ENCODE data around the gene TSSK2.

TSSK2 gene

GRCh38 chr22:19173047-19174035 lies 42.2 kb downstream of the TSSK2 start:
- POLR2A ChIA-PET = interaction anchor here (0.8 to 1.7 kb wide), 3 partner anchors 9 to 267 kb away, joined by 3 to 6 read pairs (median 3); partner anchors contain the start of gene DGCR6
- DNase-seq (ENCODE audit: extremely low spot score) = no peak
- CTCF ChIA-PET = interaction anchor here (0.8 kb wide), 1 partner anchor 29 kb away, joined by 3 read pairs; the partner anchor contains the start of gene ESS2
- TF ChIP-seq TARDBP (IDR thresholded peaks at IDR 0.05) (no peak), LEF1 (IDR thresholded peaks at IDR 0.05; ENCODE audit: borderline replicate concordance) (no peak), ELF4 (IDR thresholded peaks at IDR 0.05) (0 out of 2 replicates have a peak, but pooled peaks have one; percentile 12)

GRCh38 chr22:19174106-19175025 lies 43.3 kb downstream of the TSSK2 start:
- DNase-seq (ENCODE audit: extremely low spot score) = no peak

GRCh38 chr22:19175026-19175601 lies 44.0 kb downstream of the TSSK2 start:
- ChIA-PET CTCF (no interaction called here), POLR2A (interaction anchor here (1.7 to 2.0 kb wide), 2 partner anchors 116 to 269 kb away, joined by 5 to 6 read pairs; partner anchors contain the start of genes CLTCL1 and DGCR6)
- no peak for TF ChIP-seq TARDBP (IDR thresholded peaks at IDR 0.05)
- TF ChIP-seq ARNT (IDR thresholded peaks at IDR 0.05) = no peak
- peak; percentile 8; the same call in 1 of the 2 replicates for TF ChIP-seq ELF4 (IDR thresholded peaks at IDR 0.05)
- TF ChIP-seq NFRKB (IDR thresholded peaks at IDR 0.05) = no peak
- TF ChIP-seq SUZ12 (IDR thresholded peaks at IDR 0.05) = no peak
- no peak for TF ChIP-seq BHLHE40 (IDR thresholded peaks at IDR 0.05; ENCODE audit: borderline replicate concordance)
- TF ChIP-seq, protein P1, sequence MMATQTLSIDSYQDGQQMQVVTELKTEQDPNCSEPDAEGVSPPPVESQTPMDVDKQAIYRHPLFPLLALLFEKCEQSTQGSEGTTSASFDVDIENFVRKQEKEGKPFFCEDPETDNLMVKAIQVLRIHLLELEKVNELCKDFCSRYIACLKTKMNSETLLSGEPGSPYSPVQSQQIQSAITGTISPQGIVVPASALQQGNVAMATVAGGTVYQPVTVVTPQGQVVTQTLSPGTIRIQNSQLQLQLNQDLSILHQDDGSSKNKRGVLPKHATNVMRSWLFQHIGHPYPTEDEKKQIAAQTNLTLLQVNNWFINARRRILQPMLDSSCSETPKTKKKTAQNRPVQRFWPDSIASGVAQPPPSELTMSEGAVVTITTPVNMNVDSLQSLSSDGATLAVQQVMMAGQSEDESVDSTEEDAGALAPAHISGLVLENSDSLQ (IDR thresholded peaks at IDR 0.05) = no peak
- no peak for DNase-seq (ENCODE audit: extremely low spot score)

More at GRCh38 chr22:19174106-19175025, 43.3 kb downstream of the TSSK2 start:
- TF ChIP-seq ARNT (IDR thresholded peaks at IDR 0.05) (no peak), ELF4 (IDR thresholded peaks at IDR 0.05) (no peak), LEF1 (IDR thresholded peaks at IDR 0.05; ENCODE audit: borderline replicate concordance) (no peak), SUZ12 (IDR thresholded peaks at IDR 0.05) (no peak), CTBP1 (IDR thresholded peaks at IDR 0.05; ENCODE audit: borderline replicate concordance) (no peak), SP1 (IDR thresholded peaks at IDR 0.05) (no peak), HDGF (IDR thresholded peaks at IDR 0.05; ENCODE audit: borderline replicate concordance) (no peak), L3MBTL2 (conservative IDR thresholded peaks at IDR 0.05) (0 out of 2 replicates have a peak, but pooled peaks have one; percentile 14)
- ChIA-PET CTCF (no interaction called here), POLR2A (interaction anchor here (0.7 to 1.7 kb wide), 3 partner anchors 8 to 268 kb away, joined by 3 to 6 read pairs (median 3); partner anchors contain the start of genes DGCR2 and DGCR6)

DNA sequence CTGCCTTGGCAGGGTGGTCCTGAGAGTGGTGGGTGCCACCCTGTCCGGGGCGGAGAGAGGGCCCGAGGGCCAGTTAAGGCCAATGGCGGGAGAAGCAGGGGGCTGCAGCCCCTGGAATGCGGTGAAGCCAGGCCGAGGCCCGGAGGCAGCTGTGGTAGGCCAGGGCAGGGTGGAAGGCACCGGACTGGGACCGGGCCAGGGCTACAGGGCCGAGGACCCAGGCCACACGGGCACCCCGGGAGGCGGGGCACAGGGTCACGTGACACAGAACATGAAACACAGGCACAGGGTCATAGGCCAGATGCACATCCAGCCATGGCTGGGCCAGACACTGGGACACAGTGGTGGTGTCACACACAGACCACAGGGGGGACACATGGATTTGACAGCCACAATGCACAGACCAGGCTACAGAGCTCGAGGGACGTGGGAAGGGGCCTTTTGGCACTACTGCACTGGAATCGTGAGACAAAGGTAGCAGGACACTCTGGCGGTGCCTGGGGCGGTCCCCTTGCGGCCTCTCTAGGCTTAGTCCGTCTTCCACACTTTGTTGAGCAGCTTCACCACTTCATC lies 44.6 kb downstream of the TSSK2 start:
- ChIA-PET CTCF (no interaction called here), POLR2A (interaction anchor here (0.9 to 2.0 kb wide), 3 partner anchors 60 to 304 kb away, joined by 3 to 5 read pairs (median 3); partner anchors contain the start of genes CLTCL1 and UFD1)
- TF ChIP-seq ELF4 (IDR thresholded peaks at IDR 0.05) (peak; percentile 10; the same call in 1 of the 2 replicates), CTBP1 (IDR thresholded peaks at IDR 0.05; ENCODE audit: borderline replicate concordance) (no peak)
- DNase-seq (ENCODE audit: extremely low spot score) = no peak

DNA sequence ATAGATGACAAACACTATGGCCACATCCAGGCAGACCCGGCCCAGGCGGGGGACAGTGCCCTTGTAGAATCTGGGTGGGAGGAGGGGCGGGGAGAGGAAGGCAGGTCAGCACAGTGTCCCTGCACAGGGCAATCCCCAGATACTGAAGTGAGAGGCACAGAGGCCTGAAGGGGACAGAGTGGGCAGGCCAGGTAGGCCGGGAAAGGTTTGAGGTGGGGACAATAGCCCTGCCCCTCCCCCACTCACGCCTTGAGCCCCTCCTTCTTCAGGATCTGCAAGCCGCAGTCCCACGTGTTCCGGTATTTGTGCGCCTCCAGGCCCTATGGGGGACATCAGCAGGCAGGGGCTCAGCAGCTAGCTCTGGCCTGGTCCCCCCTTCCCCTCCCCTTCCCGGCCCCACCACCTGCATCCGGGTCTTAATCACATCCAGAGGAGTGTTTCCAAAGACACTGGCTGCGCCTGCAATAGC lies 45.1 kb downstream of the TSSK2 start:
- ChIA-PET CTCF (no interaction called here), POLR2A (interaction anchor here (0.9 to 2.0 kb wide), 3 partner anchors 60 to 303 kb away, joined by 3 to 5 read pairs (median 3); partner anchors contain the start of genes CLTCL1 and UFD1)
- no peak for DNase-seq (ENCODE audit: extremely low spot score)
- no peak for TF ChIP-seq TARDBP (IDR thresholded peaks at IDR 0.05)
- TF ChIP-seq HDGF (IDR thresholded peaks at IDR 0.05; ENCODE audit: borderline replicate concordance) = 0 out of 2 replicates have a peak, but pooled peaks have one; percentile 1
- TF ChIP-seq FOXK2 (IDR thresholded peaks at IDR 0.05) = no peak

- TF ChIP-seq FOXA1 (IDR thresholded peaks at IDR 0.05) (no peak), BHLHE40 (IDR thresholded peaks at IDR 0.05; ENCODE audit: borderline replicate concordance) (no peak), CTBP1 (IDR thresholded peaks at IDR 0.05; ENCODE audit: borderline replicate concordance) (no peak), FOXK2 (IDR thresholded peaks at IDR 0.05) (no peak), SP1 (IDR thresholded peaks at IDR 0.05) (no peak), L3MBTL2 (conservative IDR thresholded peaks at IDR 0.05) (no peak), SUZ12 (IDR thresholded peaks at IDR 0.05) (no peak), ARNT (IDR thresholded peaks at IDR 0.05) (no peak), TARDBP (IDR thresholded peaks at IDR 0.05) (no peak), ZNF384 (IDR thresholded peaks at IDR 0.05) (no peak)
- no peak for DNase-seq (ENCODE audit: extremely low spot score)
- ChIA-PET POLR2A (interaction anchor here (0.9 to 2.0 kb wide), 2 partner anchors 115 to 303 kb away, joined by 3 to 5 read pairs; partner anchors contain the start of genes CLTCL1 and UFD1), CTCF (no interaction called here)
These were observed 45.6 kb downstream of the TSSK2 start for GRCh38 chr22:19176732-19177131.

All from HEK293T (cell line).